ENCODE data around the gene COL23A1.

Gene COL23A1

DNA sequence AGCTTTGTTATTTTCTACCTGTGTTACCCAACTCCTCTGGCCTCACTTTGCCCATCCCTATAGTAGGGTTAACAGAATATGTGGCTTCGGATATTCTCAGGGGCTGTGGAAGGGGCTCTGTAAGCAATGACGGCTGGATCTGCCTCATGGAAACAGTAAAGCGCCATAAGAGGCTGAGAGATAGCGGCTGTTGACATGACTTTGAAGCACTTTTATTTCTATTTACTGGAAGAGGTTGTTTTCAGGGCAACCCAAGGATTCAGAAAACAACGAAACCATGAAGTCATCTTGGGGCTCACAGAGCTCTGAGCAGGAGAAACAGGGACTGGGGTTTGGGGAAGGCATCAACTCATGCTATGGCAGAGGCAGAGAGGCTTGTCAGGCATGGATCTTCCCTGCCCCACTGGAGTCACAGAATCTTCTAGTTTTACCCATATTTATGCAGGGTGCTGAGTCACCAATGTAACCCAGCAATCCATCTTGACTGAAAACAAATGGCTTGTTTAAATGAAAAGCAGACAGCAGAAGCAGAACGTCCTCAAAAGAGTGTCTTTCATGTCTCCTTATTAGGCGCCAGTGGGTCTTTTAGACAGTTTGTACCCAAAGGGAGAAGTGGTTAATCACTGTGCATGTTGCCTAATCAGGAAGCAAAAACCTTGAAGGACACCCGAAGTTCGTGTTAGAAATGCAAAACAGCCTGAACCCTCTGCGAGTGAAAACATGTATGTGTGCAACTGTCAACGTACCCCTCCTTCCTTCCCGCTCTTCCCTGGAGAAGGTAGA is 113.0 kb downstream of the COL23A1 start:
- Mint-ChIP-seq H3K9me3 (ENCODE audit: low read depth) (no peaks in the 10 kb centered on the region), H3K27me3 (no peaks in the 10 kb centered on the region), H3K36me3 (no peaks in the 10 kb centered on the region), H3K4me1 (ENCODE audit: low read depth) (peaks cover 7% of the 10 kb centered on the region), H3K4me3 (no peak overlapping the region), H3K27ac (no peak overlapping the region)

DNA sequence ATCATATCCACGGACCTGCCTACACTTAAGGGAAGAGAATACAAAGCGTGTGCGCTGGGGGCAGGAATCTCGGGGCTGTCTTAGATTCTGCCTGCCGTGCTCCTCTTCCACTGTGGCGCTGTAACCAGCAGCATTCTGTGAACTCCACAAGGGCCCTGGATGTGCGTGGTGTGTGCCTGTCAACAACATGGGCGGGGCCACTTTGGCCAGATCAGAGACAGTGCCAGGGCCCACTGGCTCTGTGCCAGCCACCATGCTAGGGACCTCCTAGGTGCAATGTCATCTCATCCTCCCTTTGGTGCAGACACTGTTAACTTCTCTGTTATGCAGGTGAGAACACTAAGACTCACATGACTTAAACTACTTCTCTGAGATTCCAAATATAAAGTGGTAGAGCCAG is 113.7 kb downstream of the COL23A1 start:
- Mint-ChIP-seq H3K4me3 (no peak overlapping the region), H3K27me3 (no peaks in the 10 kb centered on the region), H3K9me3 (ENCODE audit: low read depth) (no peaks in the 10 kb centered on the region), H3K4me1 (ENCODE audit: low read depth) (peaks cover 7% of the 10 kb centered on the region), H3K36me3 (no peaks in the 10 kb centered on the region), H3K27ac (no peak overlapping the region)

DNA sequence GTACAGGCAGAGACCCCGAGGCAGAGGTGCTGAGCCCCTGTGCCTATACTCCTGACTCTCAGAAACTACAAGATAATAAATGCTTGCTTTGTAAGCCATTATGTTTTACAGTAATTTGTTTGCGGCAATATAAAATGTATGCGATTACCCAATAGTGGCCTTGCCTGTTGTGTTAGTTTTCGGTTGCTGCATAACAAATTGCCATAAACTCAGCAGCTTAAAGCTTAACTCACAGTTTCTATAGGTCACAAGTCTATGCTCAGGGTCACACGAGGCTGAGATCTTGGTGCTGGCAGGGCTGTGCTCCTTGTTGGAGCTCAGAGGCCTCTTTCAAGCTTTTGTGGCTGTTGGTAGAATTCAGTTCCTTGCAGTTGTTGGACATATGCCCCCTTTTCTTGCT is 114.8 kb downstream of the COL23A1 start:
- no peaks in the 10 kb centered on the region for H3K27me3 Mint-ChIP-seq
- no peaks in the 10 kb centered on the region for H3K9me3 Mint-ChIP-seq (ENCODE audit: low read depth)
- H3K36me3 Mint-ChIP-seq: no peaks in the 10 kb centered on the region
- H3K4me1 Mint-ChIP-seq (ENCODE audit: low read depth): peaks cover 7% of the 10 kb centered on the region
- no peak overlapping the region for H3K27ac Mint-ChIP-seq
- no peak overlapping the region for H3K4me3 Mint-ChIP-seq

DNA sequence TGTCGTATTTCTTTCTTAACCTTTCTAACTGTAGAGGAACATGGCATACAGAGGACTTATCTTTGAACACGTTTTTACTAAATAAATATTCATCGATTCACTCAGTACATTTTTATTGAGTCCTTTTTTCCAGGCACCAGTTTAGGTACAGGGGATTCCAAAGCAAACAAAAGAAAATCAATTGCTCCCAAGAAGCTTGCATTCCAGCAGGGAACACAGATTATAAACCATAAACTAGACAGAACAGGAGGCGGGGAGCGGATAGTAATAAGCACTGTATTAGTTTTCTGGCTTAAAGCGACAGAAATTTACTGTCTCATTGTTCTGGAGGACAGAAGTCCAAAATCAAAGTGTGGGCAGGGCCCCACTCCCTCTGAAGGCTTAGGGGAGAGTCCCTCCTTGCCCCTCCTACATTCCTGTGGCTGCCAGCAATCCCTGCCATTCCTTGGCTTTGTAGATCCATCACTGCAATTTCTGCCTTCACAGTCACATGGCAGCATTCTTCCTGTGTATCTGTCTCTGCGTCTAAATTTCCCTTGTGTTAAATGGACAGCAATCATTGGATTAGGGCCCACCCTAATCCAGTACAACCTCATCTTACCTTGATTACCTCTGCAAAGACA is 115.5 kb downstream of the COL23A1 start:
- H3K36me3 Mint-ChIP-seq: no peaks in the 10 kb centered on the region
- H3K4me1 Mint-ChIP-seq (ENCODE audit: low read depth): peaks cover 7% of the 10 kb centered on the region
- no peaks in the 10 kb centered on the region for H3K9me3 Mint-ChIP-seq (ENCODE audit: low read depth)
- H3K4me3 Mint-ChIP-seq: no peak overlapping the region
- no peak overlapping the region for H3K27ac Mint-ChIP-seq
- H3K27me3 Mint-ChIP-seq: no peaks in the 10 kb centered on the region

DNA sequence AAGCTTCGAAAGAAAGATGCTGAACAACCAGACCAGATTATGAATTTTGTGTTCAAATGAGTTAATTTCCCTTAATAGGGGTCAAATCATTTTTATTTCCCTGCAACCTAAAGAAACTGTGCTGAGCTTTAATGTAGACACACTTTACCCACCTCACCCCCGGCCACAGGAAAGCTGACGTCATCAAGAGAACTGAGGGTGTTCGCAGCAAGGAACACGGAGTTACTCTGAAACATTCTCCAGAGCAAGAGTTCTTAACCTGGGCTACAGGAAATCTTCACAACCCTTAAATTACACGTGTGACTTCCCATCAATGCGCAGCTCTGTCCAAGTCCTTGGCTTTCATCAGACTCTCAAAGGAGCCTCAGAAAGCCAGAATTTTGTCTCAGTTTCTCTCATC is 116.3 kb downstream of the COL23A1 start:
- no peaks in the 10 kb centered on the region for H3K9me3 Mint-ChIP-seq (ENCODE audit: low read depth)
- H3K27ac Mint-ChIP-seq: no peak overlapping the region
- no peaks in the 10 kb centered on the region for H3K36me3 Mint-ChIP-seq
- H3K27me3 Mint-ChIP-seq: no peaks in the 10 kb centered on the region
- H3K4me3 Mint-ChIP-seq: no peak overlapping the region
- peaks cover 7% of the 10 kb centered on the region for H3K4me1 Mint-ChIP-seq (ENCODE audit: low read depth)

DNA sequence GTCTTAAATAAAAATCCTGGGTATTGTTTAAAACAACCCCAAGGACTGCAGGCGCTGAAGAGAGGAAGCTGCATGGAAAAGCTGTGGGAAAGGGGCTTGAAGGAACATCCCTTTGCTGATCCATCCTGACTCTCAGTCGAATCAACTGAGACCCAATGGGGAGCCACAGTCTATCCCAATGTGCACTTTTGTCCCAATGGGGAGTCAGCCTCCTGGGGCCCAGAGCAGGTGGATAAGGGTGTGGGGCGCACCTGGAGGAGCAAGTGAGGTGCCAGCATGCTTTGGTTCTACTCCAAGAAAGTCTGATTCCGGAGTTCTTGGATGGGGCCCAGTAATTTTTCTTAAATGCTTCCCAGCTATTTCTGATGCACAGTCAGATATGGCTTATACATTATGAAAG is 118.1 kb downstream of the COL23A1 start:
- no peak overlapping the region for H3K27ac Mint-ChIP-seq
- no peak overlapping the region for H3K4me3 Mint-ChIP-seq
- no peaks in the 10 kb centered on the region for H3K27me3 Mint-ChIP-seq
- peaks cover 7% of the 10 kb centered on the region for H3K4me1 Mint-ChIP-seq (ENCODE audit: low read depth)
- H3K9me3 Mint-ChIP-seq (ENCODE audit: low read depth): no peaks in the 10 kb centered on the region
- no peaks in the 10 kb centered on the region for H3K36me3 Mint-ChIP-seq

DNA sequence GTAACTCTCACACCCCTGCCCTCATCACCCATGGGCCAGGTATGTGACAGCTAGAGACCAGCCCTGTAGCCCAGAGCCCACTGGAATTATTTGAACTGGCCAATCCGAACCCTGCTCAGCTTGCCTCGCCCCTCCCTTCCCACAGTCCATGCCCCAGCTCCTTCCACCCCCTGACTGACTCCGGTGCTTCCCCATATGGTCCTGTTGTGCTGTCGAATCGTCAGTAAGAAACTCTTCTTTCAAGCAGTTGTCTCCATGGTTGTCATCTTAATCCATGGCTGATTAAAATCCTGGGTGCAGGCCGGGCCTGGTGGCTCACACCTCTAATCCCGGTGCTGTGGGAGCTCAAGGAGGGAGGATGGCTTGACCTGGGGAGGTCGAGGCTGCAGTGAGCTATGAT is 118.5 kb downstream of the COL23A1 start:
- H3K9me3 Mint-ChIP-seq (ENCODE audit: low read depth): no peaks in the 10 kb centered on the region
- no peaks in the 10 kb centered on the region for H3K27me3 Mint-ChIP-seq
- H3K4me3 Mint-ChIP-seq: no peak overlapping the region
- H3K4me1 Mint-ChIP-seq (ENCODE audit: low read depth): peaks cover 7% of the 10 kb centered on the region
- no peaks in the 10 kb centered on the region for H3K36me3 Mint-ChIP-seq
- H3K27ac Mint-ChIP-seq: no peak overlapping the region

DNA sequence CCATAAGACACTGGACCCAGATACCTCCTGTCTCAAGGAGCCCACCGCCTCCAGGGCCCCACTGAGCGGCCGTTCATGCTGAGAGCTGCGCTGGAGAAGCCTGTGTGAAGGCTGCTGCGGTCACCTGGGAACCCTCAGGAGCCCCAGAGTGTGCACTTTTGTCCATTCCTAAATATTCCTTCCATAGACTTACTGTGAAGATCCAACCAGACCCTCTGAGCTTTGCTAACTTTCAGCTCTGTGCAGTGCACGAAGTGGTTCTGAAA is 119.5 kb downstream of the COL23A1 start:
- no peak overlapping the region for H3K4me3 Mint-ChIP-seq
- no peaks in the 10 kb centered on the region for H3K27me3 Mint-ChIP-seq
- H3K4me1 Mint-ChIP-seq (ENCODE audit: low read depth): peaks cover 7% of the 10 kb centered on the region
- H3K9me3 Mint-ChIP-seq (ENCODE audit: low read depth): no peaks in the 10 kb centered on the region
- H3K27ac Mint-ChIP-seq: no peak overlapping the region
- H3K36me3 Mint-ChIP-seq: no peaks in the 10 kb centered on the region

DNA sequence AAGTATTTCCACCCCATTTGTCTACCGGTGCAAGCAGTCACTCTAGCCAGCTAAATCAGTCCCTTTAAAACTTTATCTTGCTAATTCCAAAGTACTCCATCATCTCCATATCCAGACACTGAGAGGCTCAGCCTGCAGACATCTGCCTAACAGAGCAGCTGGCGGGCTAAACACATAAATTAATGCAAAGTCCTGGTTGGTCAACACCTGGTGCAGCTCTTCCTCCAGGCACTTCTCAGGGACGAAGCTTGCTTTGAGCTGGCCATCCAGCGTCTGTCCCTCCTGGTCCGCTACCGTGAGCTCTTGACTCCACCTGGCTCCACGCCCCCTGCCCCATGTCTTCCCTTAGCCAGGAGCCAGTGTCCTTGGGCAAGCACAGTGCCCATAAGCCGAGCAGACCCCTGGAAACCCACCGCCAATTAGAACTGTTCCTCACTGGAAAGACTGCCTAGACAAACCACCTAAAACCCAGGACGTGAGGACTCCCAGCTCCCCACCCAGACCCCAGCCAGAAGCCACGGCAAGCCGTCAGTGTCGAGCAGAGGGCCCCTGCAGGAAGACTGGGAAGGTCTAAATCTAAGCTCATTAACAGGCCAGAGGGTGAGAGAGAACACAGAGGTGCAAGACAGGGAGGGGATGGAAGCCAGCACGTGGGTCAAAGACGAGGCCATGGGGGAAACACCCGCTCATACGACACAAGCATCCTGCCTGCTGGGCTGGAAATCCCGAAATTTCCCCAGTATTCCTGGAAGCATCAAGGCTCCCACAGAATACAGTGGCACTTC is 120.0 kb downstream of the COL23A1 start:
- no peaks in the 10 kb centered on the region for H3K27me3 Mint-ChIP-seq
- peaks cover 7% of the 10 kb centered on the region for H3K4me1 Mint-ChIP-seq (ENCODE audit: low read depth)
- no peaks in the 10 kb centered on the region for H3K36me3 Mint-ChIP-seq
- H3K9me3 Mint-ChIP-seq (ENCODE audit: low read depth): no peaks in the 10 kb centered on the region
- no peak overlapping the region for H3K27ac Mint-ChIP-seq
- no peak overlapping the region for H3K4me3 Mint-ChIP-seq

DNA sequence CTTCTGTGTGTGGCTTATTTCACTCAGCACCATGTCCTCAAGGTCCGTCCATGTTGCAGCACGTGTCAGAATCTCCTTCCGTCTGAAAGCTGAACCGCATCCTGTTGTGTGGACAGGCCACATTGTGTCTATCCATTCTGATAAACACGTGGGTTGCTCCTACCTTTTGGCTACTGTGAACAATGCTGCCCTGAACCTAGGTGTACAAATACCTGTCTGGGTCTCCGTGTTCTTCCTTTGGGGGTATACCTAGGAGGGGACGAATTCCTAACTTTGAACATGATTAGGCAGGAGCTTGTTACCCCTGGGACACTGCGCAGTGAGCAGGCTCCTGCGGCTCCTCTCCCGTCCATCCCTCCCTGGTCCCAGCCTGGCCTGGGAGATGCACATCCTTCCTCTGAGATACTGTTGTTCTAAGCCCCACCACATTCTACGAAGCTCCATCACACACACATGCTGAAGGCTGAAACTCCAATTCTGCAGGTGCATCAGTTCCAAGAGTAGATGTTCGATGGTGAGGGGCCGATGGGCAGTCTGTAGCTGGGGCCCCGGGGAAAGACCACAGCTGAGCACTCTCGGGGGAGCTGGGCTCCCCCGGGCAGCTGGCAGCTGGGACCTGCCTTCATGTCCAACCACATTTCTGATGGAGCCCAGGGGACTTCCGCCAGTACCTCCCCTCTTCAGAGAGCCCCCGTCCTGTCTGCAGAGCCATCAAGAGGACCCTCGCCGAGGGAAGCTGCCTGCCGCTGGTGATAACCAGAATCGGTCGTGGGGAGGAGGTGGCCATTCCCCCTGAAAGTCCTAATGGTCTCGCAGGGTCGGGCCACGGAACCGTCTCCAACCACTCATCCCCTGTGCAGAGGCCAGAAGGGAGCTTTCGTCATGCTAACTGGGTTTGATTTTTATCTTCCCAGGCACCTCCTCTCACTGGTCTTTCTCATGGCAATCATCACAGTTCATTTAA is 120.9 kb downstream of the COL23A1 start:
- Mint-ChIP-seq H3K4me3 (no peak overlapping the region), H3K27me3 (no peaks in the 10 kb centered on the region), H3K27ac (no peak overlapping the region), H3K36me3 (no peaks in the 10 kb centered on the region), H3K4me1 (ENCODE audit: low read depth) (peaks cover 7% of the 10 kb centered on the region), H3K9me3 (ENCODE audit: low read depth) (no peaks in the 10 kb centered on the region)

DNA sequence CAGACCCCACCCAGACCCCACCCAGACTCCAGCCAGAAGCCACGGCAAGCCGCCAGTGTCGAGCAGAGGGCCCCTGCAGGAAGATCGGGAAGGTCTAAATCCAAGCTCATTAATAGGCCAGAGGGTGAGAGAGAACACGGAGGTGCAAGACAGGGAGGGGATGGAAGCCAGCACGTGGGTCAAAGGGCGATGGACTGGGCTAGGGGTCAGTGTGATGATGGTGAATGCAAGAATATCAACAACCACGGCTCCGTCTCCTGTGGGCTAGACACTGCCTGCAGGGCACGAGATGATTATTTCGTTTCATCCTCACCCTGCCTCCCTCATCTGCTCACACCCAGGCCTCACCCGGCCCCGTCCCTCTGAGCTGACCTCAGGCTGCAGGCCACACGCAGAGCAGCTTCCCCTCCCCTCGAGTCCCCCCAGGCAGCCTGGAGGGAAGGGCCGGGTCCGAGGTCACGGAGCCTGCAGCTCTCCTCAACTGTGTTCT is 122.0 kb downstream of the COL23A1 start:
- Mint-ChIP-seq H3K4me3 (no peak overlapping the region), H3K27me3 (no peaks in the 10 kb centered on the region), H3K9me3 (ENCODE audit: low read depth) (no peaks in the 10 kb centered on the region), H3K4me1 (ENCODE audit: low read depth) (no peaks in the 10 kb centered on the region), H3K27ac (no peak overlapping the region), H3K36me3 (no peaks in the 10 kb centered on the region)

DNA sequence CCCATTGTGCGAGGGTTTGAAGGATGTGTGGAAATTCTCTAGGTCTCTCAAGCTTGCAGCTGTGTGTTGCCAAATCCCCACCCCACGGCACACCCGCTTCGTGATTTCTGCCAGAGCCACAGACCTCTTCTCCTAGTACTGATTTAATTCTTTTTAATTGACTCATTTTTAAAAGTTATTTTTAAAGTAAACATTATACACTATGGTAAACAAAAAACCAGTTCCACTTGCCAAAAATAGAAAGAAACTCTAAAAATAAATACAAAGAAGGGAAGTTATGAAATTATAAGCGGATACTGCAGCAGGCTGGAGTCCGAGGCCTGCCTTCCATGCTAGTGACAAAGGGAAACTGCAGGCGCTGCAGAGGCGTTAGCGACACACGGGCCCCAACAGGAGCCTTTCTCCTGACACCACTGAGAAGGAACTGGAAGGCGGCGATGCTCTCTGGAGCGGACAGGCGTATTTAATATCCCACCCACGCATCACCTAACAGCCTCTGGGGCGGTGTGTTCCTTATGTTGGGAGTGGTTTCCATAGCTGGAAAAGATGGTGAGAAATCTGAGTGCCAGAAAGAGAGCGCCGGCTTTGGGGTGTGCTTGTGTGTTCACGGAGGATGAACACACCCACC is 122.5 kb downstream of the COL23A1 start:
- Mint-ChIP-seq H3K4me1 (ENCODE audit: low read depth) (no peaks in the 10 kb centered on the region), H3K27ac (no peak overlapping the region), H3K9me3 (ENCODE audit: low read depth) (no peaks in the 10 kb centered on the region), H3K27me3 (no peaks in the 10 kb centered on the region), H3K36me3 (no peaks in the 10 kb centered on the region), H3K4me3 (no peak overlapping the region)

DNA sequence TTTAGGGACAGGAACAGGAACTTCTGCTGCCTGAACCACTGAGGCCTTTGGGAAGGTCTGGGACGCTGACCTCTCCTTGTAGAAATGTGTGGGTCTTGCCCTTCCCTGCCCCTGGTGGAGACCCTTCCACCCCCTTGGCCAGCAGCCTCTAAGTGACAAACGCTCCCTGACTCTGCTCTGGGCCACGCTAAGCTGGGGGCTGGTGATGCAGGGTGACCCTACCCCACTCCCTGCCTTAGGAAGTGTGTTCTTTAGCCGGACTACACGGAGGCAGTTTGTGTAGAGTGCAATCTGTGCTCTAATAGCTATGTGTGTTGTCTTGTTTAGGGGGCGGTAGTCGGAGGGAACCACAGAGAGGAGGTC is 123.0 kb downstream of the COL23A1 start:
- H3K36me3 Mint-ChIP-seq: no peaks in the 10 kb centered on the region
- H3K9me3 Mint-ChIP-seq (ENCODE audit: low read depth): no peaks in the 10 kb centered on the region
- no peak overlapping the region for H3K4me3 Mint-ChIP-seq
- H3K27me3 Mint-ChIP-seq: no peaks in the 10 kb centered on the region
- H3K27ac Mint-ChIP-seq: no peak overlapping the region
- no peaks in the 10 kb centered on the region for H3K4me1 Mint-ChIP-seq (ENCODE audit: low read depth)

DNA sequence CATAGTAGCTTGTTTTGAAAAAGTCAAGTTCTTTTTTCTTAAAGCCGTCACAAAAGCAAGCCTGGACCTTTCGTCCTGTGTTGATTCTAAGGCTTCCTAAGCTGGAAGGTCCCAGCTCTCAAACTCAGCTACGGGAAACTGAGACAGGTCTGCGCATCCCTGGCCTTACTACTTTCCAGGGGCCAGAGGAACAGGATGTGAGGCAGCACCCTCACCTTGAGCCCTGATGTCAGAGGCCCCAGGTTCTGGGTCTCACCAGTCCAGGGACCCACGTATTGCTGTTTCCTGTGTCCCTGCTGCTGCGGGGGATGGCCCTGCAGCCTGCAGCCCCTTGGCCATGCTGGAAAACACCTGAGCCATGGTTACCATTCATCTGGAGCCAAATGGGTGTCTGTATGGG is 123.9 kb downstream of the COL23A1 start:
- Mint-ChIP-seq H3K4me3 (no peak overlapping the region), H3K27ac (no peak overlapping the region), H3K4me1 (ENCODE audit: low read depth) (no peaks in the 10 kb centered on the region)

More for the DNA sequence above, 123.9 kb downstream of the COL23A1 start:
- Mint-ChIP-seq H3K9me3 (ENCODE audit: low read depth) (no peaks in the 10 kb centered on the region), H3K27me3 (no peaks in the 10 kb centered on the region), H3K36me3 (no peaks in the 10 kb centered on the region)

Data from activated naive CD8-positive, alpha-beta T cell (primary cell).